ENCODE results near the gene CTDP1.
"Not testable (repeated sequence)": the region's sequence is repeated elsewhere in the genome, so short reads cannot be mapped to it uniquely, and the experiment has no call there.

Gene CTDP1

DNA sequence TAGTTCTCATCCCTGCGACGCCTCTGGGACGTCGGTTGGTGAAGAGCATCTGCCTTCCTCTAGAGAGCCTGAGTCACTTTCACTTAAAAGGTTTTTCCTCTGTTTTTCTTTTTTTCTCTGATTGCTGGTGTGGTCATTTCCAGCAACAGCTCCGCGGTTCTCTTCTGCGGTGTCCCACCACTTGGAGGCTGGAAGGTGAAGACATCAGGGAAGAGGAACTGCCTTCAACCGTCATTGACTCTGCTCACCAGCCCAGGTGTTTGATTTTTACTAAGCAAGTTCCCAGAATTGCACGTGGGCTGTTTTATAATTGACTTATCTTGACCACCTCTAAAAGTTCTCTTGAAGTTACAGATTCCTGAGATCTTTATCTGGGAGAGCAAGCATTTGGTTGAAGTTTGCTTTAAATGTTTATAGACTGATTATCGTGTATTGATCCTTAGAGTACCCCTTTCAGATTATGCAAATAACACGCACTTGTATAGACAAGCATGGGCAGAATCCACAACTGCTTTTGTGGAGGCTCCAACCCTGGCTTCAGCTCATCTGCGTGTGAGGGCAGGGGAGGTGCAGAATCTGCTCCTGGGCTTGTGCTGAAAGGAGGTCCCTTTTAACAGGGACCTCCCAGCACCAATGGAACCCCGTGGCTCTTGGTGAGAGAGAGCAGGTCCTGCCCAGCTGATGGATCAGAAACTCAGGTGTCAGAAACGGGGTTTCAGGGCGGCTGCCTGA, 3.5 kb downstream of the CTDP1 start:
- peak; percentile 49 to 72 for DNase-seq

DNA sequence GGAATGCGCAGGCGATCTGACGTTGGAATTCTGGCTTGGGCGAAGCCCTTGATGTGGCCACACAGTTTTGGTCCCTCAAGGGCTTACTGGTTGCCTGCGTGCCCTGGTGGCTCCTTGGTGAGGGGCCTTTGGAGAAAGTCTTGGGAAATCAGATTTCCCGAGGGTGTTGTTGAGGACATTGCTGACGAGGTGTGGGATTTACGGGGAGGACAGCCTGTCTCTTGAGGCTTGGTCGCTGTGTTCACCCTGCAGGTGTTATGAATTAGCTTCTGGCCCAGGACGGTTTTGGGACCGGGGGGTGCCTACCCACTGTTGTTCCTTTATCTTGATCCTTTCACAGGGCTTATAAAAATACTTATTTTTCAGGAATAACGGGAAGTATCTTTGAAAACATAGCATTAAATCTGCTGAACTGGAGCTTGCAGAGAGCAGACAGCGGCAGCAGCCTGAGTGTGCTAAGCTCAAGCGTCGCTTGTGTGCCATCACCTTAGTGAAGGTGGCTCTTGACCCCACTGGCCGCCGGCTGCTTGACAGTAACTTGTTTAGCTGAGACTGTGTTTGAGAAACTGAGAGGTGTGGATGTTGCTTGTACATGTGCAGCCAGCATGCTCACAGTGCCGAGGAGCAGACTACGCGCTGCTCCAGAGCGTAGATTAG, 4.2 kb downstream of the CTDP1 start:
- no peak for DNase-seq

DNA sequence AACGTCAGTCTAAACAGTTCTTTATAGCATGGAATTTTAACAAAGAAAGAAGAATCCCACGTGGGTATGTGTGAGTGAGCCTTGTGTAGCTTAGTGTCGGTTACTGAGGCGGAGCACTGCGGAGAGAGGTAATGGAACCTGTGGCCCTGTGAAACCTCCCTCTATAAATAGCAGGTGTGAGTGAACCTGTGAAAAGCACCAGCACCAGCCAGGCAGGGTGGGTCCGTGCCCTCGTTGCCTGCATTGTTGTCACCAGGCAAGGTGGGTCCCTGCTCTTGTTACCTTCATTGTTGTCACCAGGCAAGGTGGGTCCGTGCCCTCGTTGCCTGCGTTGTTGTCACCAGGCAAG, 4.7 kb downstream of the CTDP1 start:
- DNase-seq = no peak

DNA sequence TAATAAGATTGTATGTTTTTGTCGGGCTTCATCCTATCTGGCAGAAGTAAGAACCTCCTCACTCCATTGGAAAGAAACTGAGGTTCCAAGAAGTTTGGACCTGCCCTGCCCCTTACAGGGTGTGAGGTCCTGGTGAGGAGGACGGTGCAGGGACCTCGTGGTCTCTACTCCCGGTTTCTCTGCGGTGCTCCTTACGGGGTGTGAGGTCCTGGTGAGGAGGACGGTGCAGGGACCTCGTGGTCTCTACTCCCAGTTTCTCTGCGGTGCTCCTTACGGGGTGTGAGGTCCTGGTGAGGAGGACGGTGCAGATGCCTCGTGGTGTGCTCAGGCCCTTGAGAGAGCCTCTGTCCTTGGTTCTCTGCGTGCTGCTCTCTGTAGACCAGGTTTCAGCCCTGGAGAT, 5.2 kb downstream of the CTDP1 start:
- DNase-seq = no peak

DNA sequence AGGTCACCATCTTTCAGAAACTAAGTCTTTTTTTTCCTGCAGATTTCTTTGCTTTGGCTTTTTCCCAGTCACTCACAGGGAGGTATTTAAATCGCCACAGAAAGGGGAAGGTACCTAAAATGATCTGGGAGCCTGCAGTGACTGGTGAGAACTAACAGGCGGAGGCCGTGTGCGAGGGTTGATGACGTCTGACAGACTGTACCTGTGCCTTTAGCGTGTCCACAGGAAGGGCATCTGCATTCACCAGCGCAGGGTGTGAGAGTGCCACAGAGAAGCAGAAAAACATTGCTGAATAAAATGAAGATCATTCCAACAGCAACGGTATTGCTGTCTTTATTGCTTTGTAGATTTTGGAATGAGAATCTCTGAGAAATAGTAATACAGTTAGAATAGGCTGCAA, 5.7 kb downstream of the CTDP1 start:
- DNase-seq = peak in 1 of 2 donors; percentile 31

DNA sequence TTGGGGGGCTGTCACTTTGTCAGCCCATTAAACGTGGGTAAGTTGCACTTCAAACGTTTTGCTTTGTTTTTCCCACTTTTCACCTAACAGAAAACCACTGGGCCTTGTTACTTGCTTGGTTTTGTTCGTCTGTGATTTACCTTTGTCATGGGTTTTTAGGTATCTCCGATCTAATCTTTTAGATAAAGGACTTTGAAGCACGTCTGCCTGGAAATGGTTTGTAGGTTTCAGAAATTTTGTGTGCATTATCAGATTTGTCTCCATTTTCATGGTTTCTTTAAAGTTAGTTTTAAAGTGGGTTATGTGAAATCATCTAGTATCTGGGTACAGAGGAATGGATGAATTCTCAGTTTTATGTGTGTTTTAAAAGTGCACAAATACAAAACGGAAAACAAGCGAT, 6.4 kb downstream of the CTDP1 start:
- no peak for DNase-seq

DNA sequence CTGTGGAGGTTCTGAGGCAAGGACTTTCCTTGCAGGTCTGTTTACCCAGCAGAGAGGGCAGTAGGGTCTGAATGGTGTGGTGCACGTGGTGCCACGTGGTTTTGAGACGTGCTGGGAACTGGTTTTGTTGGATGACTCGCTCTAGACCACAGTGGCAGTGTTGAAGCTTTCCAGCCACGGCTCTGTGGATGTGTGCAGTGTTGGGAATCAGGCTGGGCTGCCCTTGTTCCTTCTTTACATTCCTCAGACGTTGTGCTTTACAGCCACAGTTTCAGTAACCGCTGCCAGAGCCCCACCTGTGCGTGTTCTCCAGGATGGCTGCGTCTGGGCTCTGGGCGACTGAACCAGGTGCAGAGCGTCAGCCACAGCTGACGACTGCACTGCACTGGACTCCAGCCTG, 8.2 kb downstream of the CTDP1 start:
- DNase-seq = no peak

DNA sequence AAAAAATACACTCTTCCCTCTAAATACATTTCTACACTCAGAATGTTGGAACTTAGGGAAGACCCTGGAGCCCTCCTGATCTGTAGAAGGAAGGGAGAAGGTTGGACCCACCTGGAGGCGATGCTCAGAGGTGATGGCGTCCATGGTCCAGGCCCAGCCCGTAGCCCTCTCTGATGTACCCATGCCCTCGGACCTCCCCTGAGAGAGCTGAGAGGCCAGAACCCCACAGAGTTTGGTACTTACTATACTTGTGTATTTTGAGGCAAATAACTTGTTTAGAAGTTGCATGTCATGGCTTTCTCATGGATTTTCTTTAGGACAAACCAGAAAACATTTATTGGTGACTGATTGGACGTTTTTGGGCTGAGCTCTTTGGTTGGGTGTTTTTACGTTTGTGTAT, 10.5 kb downstream of the CTDP1 start:
- DNase-seq = no peak

DNA sequence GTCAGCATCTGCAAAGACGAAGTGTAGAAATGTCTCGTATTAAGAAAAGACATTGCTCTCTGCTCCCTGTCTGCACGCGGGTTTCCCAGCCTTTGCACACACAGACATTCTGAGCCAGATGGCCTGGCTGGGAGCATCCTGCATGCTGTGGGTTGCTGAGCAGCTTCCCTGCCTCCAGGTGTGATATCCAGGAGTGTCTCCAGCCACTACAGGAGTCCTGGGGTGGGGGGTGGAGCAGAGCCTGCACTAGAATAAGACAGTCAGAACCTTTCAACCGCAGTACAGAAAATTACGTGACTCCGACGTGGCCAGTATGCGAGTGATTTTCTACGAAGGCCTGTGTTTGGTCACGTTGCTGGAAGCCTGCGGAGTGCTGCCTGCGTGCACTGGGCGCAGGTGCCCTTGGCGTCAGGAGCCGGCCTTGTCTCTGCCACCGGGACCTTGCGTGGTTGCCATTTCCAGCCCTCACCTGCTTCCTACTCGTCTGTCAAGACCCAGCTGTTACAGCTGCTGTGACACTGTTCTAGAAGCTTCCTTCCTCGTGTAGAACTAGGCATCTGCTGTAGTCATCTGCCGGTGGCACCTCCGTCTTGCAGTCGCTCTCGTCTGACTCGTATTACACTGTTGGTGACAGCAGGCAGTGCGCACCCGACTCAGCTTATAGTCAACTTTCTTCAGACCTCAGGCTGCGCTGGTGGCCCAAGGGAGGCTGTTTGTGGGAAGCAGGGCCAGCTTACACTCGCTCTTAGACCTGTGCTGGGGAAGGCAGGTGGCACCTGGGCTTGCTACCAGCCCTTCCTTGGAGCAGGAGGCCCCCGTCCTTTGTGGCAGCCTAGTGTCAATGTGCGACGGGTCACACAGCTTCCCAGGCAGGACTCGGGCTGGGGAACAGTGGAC, 11.2 kb downstream of the CTDP1 start:
- DNase-seq = no peak

DNA sequence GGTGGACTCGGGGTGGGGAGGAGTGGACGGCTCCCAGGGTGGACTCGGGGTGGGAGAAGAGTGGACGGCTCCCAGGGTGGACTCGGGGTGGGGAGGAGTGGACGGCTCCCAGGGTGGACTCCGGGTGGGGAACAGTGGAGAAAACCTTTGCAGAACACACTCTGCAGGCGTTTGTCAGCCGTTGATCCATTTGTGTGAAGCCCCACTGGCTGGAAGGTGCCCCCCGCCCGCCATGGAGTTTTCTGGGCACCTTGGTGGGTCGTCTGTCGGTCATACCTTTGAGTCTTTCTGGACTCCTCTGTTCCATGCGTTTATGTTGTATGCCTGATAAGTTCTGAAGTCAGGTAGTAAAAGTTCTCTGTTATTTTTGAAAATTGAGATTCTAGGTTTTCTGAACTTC, 12.5 kb downstream of the CTDP1 start:
- DNase-seq = no peak

DNA sequence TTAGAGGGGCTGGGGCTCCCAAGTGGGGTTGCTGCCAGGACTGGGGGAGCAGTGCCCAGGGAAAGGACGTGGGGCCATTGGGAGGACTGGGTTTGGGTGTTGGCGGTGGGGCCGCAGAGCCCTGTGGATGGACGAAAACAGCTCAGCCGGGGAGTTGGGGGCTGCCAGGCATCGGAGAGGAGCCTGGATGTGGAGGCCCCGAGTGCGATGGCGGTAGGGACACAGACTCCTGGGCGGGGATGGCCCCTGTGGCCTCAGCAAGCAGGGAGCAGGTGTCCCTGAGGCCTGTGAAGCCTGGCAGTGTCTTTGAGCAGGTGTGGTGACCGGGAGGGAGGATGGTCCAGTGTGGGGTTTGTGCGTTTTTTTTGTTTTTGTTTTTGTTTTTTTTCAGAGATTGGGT, 13.3 kb downstream of the CTDP1 start:
- no peak for DNase-seq

DNA sequence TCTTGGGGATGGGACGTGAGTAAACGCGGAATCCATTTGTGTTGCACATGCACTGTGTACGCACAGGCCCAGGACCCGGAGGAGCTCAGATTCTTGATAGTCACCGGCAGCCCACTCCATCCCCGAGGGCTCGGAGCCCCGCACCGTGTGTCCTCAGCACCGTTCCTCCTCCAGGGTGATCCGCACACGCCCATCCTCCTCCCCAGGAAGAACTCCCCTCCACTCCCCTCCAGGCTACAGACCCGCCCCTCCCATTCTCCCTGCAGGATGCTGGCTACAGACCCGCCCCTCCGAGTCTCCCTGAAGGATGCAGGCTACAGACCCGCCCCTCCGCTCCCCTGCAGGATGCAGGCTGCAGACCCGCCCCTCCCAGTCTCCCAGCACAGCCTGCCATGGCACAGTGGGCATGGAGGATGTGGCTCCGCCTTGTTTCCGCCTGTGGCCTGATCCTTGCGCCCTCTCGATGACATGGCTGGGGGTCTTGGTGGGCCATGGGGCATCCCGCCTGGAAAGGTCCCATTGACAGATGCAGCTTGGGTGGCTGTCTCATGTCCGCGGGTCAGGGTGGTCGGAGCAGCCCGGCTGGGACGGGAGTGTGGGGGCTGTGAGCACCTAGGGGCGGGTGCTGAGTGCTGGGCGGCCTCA, 14.1 kb downstream of the CTDP1 start:
- DNase-seq = no peak

DNA sequence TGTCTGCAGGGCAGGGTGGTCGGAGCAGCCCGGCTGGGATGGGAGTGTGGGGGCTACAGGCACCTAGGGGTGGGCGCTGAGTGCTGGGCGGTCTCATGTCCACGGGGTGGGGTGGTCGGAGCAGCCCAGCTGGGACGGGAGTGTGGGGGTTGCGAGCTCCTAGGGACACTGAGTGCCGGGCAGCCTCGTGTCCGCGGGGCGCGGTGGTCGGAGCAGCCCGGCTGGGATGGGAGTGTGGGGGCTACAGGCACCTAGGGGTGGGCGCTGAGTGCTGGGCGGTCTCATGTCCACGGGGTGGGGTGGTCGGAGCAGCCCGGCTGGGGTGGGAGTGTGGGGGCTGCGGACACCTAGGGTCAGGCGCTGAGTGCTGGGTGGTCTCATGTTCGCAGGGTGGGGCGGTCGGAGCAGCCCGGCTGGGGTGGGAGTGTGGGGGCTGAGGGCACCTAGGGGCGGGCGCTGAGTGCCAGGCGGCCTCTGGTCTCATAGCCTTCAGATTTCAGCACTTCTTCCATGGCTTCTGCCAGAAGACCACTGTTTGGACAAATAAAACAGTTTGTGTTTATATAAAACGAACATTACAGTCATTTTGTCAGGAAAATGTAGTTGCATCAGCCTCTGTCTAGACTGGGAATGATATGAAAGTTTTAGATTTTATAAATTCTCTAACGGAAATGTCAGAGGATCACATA, 14.7 kb downstream of the CTDP1 start:
- DNase-seq = not testable (repeated sequence)

DNA sequence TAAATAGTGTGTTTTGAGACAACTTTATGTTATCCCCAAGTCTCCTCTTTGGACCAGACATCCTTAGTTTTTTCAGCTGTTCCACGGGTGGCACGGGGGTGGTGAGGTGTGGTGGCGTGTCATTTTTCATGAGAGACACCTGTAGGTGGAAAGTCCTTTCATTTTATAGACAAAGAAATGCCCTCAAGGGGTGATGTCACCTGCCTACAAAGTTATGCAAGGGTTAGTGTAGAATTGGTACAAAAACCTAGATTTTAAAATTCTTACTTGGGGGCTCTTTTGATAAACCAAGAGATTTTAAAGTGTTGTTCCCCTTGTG, 15.3 kb downstream of the CTDP1 start:
- no peak for DNase-seq

DNA sequence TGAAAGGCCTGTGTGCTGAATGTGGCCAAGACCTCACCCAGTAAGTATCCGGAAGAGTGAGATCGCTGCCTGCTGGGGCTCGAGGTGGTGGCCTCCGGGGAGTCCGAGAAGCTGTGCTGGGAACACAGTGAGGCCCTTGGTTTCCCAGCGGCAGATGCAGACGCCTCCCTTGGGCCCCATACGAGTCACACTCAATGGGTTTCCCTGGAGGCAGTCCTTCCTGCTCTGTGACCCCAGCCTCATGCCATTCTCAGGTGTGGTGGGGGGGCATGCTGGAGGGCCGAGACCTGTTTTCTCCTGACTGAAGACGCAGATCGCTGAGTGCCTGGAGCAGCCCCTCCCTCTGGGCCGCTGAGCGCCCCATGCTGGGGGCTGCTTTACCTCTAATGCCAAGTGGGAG, 15.7 kb downstream of the CTDP1 start:
- DNase-seq = no peak

DNA sequence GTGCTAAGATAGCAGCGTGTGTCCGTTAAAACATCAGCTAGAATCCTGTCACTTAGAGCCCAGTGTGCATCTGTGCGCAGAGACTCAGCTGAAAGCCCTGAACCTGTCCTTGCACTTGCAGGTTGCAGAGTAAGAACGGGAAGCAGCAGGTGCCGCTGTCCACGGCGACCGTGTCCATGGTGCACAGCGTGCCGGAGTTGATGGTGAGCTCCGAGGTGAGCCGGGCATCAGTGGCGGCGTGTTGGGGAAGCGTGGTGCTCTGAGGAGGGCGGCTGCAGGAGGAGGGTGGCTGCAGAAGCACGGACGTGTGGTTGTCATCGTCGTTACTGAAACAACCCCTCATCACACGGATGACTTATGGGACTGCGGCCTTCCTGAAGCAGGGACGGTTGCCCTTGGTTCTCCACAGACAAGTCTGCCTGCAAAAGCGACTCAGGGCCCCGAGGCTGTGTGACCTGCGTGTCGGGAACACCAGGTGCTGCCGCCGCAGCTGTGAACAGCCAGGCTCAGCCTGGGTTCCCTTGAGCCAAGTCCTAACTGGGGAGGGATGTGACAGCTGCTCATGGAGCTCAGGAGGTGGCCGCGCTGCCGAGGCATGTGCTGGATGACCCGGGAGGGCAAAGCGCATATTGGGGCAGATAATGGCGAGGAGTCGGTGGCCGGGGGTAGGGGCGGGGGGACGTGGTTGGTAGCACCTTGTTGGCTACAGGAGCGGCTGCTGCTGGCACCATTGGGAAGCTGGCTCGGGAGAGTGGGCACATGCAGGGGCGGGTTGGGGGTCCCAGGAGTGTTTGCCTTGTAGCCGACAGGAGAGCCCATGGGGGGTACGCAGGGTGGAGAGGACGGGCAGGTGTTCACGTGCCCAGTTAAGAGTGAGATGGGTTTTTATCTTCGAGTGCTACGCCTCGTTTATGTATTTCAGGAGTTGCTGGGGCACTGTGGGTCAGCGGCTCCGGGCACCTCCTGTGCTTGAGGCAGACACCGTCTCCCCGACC, 16.6 kb downstream of the CTDP1 start:
- no peak for DNase-seq

DNA sequence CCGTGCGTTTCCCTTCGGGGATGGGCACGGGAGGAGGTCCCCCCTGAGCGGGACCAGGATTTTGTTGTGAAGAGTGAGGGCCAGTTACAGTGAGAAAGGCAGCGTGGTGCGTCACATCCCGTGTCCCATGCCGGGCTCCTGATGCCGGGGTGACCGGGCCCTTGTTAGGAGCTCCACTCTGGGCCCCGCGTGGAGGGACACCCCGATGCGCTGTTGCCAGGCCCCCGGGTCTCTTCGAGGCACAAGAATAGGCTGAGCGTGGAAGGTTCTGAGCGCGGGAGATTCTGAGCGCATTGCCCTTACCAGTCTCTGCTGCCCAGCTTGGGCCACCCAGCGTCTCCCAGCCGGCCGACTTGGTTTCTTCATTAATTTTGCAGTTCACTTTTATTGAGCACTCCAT, 17.6 kb downstream of the CTDP1 start:
- no peak for DNase-seq

DNA sequence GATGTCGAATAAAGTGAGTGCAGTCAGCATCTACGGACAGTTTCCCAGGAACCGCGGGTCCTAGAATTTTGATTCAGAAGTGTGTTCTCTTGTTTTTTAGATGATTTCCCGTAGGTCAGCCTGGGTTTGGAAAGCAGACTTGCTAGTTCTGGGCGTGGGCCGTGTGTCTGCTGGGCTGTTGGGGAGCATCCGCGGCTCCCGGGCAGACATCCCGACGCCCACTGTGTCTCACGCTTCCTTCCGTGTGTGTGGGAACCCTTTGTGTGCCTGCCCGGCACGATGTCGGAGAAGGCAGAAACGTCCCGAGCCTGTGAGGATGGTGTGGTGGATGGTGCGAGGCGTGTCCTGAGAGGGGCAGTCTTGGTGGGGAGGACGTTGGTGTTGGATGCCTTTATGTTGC, 18.4 kb downstream of the CTDP1 start:
- no peak for DNase-seq

DNA sequence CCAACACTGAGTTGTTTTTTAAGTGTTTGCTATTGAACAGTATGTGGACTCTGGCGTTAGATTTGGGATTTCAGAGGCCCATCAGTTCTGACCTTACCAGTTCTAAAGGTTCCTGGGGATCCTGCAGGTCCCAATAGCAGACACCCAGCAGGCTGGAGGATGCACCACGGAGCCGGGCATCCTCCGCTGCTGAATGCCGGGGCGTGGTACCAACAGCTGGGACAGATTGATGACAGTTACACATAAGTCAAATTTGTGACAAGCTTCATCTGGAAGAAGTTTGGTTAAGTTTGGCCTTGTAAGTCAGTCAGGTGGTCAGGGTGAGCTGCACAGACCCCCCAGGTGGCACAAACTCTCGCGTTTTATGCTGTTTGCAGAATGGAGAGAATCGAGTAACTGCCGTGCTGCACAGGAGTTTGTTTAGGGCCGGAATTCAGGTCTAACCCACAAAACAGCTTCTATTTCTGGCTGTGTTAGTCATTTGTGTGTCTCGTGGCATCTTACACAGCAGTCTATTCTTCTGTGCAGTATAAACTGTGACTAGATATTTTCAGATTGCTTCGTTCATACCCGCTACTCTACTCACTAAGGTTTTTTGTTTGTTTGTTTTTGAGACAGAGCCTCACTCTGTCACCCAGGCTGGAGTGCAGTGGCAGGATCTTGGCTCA, 19.2 kb downstream of the CTDP1 start:
- no peak for DNase-seq

DNA sequence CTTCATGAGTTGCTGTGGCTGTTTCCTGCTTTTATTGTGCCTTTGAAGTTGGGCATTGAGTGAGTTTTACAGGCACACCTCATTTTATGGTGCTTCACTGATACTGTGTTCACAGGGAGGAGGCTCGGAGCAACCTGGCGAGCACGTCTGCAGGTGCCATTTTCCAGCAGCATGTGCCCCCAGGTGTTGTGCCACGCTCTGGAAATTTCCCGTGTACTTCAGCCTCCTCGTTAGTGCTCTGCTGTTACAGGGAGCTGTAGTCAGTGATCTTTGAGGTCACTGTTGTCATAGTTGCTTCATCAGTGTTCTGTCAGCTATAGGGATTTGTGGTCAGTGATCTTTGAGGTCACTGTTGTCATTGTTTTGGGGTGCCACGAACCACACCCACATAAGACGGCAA, 20.1 kb downstream of the CTDP1 start:
- DNase-seq = no peak

DNA sequence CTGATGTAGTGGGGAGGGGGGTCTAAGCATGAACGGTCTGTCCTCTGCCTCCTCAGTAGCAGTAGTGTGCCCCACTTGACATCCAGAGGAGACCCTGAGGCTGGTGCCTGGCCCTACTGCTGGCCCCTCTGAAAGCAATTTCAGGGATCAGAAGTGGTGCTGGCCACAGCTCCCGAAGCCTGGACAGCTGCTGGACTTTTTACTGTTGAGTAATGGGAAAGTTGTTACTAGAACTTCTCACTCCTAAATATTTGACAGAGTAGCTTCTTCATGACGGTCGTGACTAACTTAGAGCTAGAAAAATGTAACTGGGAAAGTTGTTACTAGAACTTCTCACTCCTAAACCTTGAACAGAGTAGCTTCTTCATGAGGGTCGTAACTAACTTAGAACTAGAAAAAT, 23.3 kb downstream of the CTDP1 start:
- no peak for DNase-seq
